ENCODE data around the gene SERPINA3. TPM values are rescaled to one million over a fixed set of nuclear protein-coding genes. Genes with fewer than 3 reads are reported as not detected.

Gene SERPINA3
- total RNA-seq, 1 experiment from 2014 or later: not detected

GRCh38 chr14:94625353-94625635 lies 13.1 kb downstream of the SERPINA3 start:
- CTCF ChIA-PET: no interaction called here
- H3F3A ChIP-seq (ENCODE audit: insufficient read depth, low read depth): no peaks in the 10 kb centered on the region
- TF ChIP-seq CTCF (conservative IDR thresholded peaks at IDR 0.05): no peak
- TF ChIP-seq EZH2 (IDR thresholded peaks at IDR 0.05; ENCODE audit: low read depth): no peak
- no peaks in the 10 kb centered on the region for H4K20me1 ChIP-seq (ENCODE audit: insufficient read depth)
- no peaks in the 10 kb centered on the region for H3K9me3 ChIP-seq (ENCODE audit: insufficient read depth, low read depth)
- H3K4me2 ChIP-seq: no peak overlapping the region
- POLR2A ChIA-PET (ENCODE audit: unreplicated experiment): no interaction called here
- no TSS peak for BruUV-seq (replicated peaks)
- no peak overlapping the region for H3K4me3 ChIP-seq
- H2AFZ ChIP-seq: no peak overlapping the region
- no peaks in the 10 kb centered on the region for H3K9me2 ChIP-seq (ENCODE audit: insufficient read depth)
- DNase-seq: no peak
- H3K27ac ChIP-seq: no peak overlapping the region
- H3K27me3 ChIP-seq (ENCODE audit: insufficient read depth, low read depth): peaks cover 8% of the 10 kb centered on the region; the same call in 1 of the 2 replicates
- no peaks in the 10 kb centered on the region for H3K4me1 ChIP-seq (replicated peaks; ENCODE audit: insufficient read depth)
- H3K36me3 ChIP-seq (ENCODE audit: low read depth): no peaks in the 10 kb centered on the region
- no peaks in the 10 kb centered on the region for H3K79me2 ChIP-seq (ENCODE audit: low read depth)
- intact Hi-C loops (cut with micrococcal nuclease; ENCODE audit: unreplicated experiment): no loop called here

GRCh38 chr14:94628578-94628977 lies 16.4 kb downstream of the SERPINA3 start:
- no peaks in the 10 kb centered on the region for H3K36me3 ChIP-seq (ENCODE audit: low read depth)
- H3K27ac ChIP-seq: no peak overlapping the region
- no peak overlapping the region for H3K4me3 ChIP-seq
- no peak overlapping the region for H2AFZ ChIP-seq
- intact Hi-C loops (cut with micrococcal nuclease; ENCODE audit: unreplicated experiment): no loop called here
- H3K4me1 ChIP-seq (replicated peaks; ENCODE audit: insufficient read depth): no peaks in the 10 kb centered on the region
- H4K20me1 ChIP-seq (ENCODE audit: insufficient read depth): no peaks in the 10 kb centered on the region
- no peak for DNase-seq
- no peaks in the 10 kb centered on the region for H3F3A ChIP-seq (ENCODE audit: insufficient read depth, low read depth)
- peaks cover 5% of the 10 kb centered on the region; the same call in 1 of the 2 replicates for H3K27me3 ChIP-seq (ENCODE audit: insufficient read depth, low read depth)
- ChIA-PET CTCF (no interaction called here), POLR2A (ENCODE audit: unreplicated experiment) (no interaction called here)
- no peak overlapping the region for H3K4me2 ChIP-seq
- no peaks in the 10 kb centered on the region for H3K79me2 ChIP-seq (ENCODE audit: low read depth)
- TF ChIP-seq CTCF (conservative IDR thresholded peaks at IDR 0.05): no peak
- no peak for TF ChIP-seq EZH2 (IDR thresholded peaks at IDR 0.05; ENCODE audit: low read depth)
- H3K9me3 ChIP-seq (ENCODE audit: insufficient read depth, low read depth): no peaks in the 10 kb centered on the region
- H3K9me2 ChIP-seq (ENCODE audit: insufficient read depth): no peaks in the 10 kb centered on the region
- BruUV-seq (replicated peaks): no TSS peak

DNA sequence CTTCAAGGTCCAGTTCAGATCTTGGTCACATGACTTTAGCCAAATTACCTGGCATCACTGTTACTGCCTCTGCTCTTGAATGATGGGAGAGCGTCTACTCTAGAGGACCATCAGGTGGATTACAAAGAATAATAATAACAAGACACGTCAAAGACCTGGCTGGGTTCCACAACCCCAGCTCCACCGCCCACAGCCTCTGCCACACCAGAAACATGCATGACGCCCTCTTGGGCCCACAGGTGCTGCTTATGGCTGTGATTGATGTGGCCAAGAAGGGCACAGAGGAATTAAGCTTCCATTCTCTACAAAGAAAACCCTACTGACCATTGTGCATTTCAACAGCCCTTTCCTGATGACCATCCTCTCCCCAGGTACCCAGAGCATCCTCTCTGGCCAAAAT lies 18.2 kb downstream of the SERPINA3 start:
- Histone ChIP-seq H3K9me2 (ENCODE audit: insufficient read depth) (no peaks in the 10 kb centered on the region), H3K4me2 (no peak overlapping the region), H2AFZ (no peak overlapping the region), H3K79me2 (ENCODE audit: low read depth) (no peaks in the 10 kb centered on the region), H3K4me3 (no peak overlapping the region), H3F3A (ENCODE audit: insufficient read depth, low read depth) (no peaks in the 10 kb centered on the region), H3K9me3 (ENCODE audit: insufficient read depth, low read depth) (no peaks in the 10 kb centered on the region), H3K36me3 (ENCODE audit: low read depth) (no peaks in the 10 kb centered on the region), H3K27me3 (ENCODE audit: insufficient read depth, low read depth) (no peaks in the 10 kb centered on the region), H4K20me1 (ENCODE audit: insufficient read depth) (no peaks in the 10 kb centered on the region), H3K4me1 (replicated peaks; ENCODE audit: insufficient read depth) (no peaks in the 10 kb centered on the region), H3K27ac (no peak overlapping the region)
- no TSS peak for BruUV-seq (replicated peaks)
- ChIA-PET CTCF (no interaction called here), POLR2A (ENCODE audit: unreplicated experiment) (no interaction called here)
- TF ChIP-seq EZH2 (IDR thresholded peaks at IDR 0.05; ENCODE audit: low read depth) (no peak), CTCF (conservative IDR thresholded peaks at IDR 0.05) (no peak)
- DNase-seq: no peak
- intact Hi-C loops (cut with micrococcal nuclease; ENCODE audit: unreplicated experiment): no loop called here
